Neural cell (in vitro differentiated cells): ENCODE results near the gene KCNIP4. TPM values are rescaled to one million over a fixed set of nuclear protein-coding genes. Genes with fewer than 3 reads are reported as not detected.

Source experiments
- H2AFZ ChIP-seq: fragments of 200-600, 300-800 bp; sonication (generic), shearing (Covaris generic); 2 replicates; pipeline ENCODE4 v1.6.0; 2014; ENCODE audit warnings: low read depth, mild to moderate bottlenecking, antibody characterized with exemption, low read length, moderate library complexity
- H3F3A ChIP-seq: fragments of 200-600 bp; shearing (Covaris generic); 2 replicates; pipeline ENCODE4 v1.6.1; 2016; ENCODE audit warnings: mild to moderate bottlenecking, moderate library complexity, mixed read lengths, antibody characterized with exemption, low read length; ENCODE audit not compliant: insufficient read depth, poor library complexity, severe bottlenecking
- H3K27ac ChIP-seq: fragments of 200-600, 300-800 bp; sonication (generic), shearing (Covaris generic); 2 replicates; pipeline ENCODE4 v1.5.1; 2014; ENCODE audit warnings: mild to moderate bottlenecking, low read length, moderate library complexity
- H3K27me3 ChIP-seq: fragments of 300-800, 200-600 bp; sonication (generic), shearing (Covaris generic); 2 replicates; pipeline ENCODE4 v1.6.0; 2014; ENCODE audit warnings: mild to moderate bottlenecking, low read depth, low read length, moderate library complexity; ENCODE audit not compliant: insufficient read depth
- H3K36me3 ChIP-seq: fragments of 300-800, 200-600 bp; sonication (generic), shearing (Covaris generic); 2 replicates; pipeline ENCODE4 v1.5.1; 2014; ENCODE audit warnings: mild to moderate bottlenecking, antibody characterized with exemption, low read length, moderate library complexity; ENCODE audit not compliant: insufficient read depth
- H3K4me2 ChIP-seq: fragments of 300-800, 200-600 bp; sonication (generic), shearing (Covaris generic); 2 replicates; pipeline ENCODE4 v1.6.0; 2014; ENCODE audit warnings: mild to moderate bottlenecking, low read length
- H3K4me3 ChIP-seq: fragments of 300-800, 200-600 bp; sonication (generic), shearing (Covaris generic); 2 replicates; pipeline ENCODE4 v1.5.1; 2014; ENCODE audit warnings: mild to moderate bottlenecking, low read length, moderate library complexity
- H3K79me2 ChIP-seq: fragments of 200-600 bp; shearing (Covaris generic); replicated peaks from 2 replicates; pipeline ENCODE4 v1.6.0; 2014; ENCODE audit warnings: mild to moderate bottlenecking, low read length, moderate library complexity; ENCODE audit not compliant: insufficient read depth
- H3K9ac ChIP-seq: fragments of 300-800, 200-600 bp; sonication (generic), shearing (Covaris generic); 2 replicates; pipeline ENCODE4 v1.6.1; 2016; ENCODE audit warnings: mild to moderate bottlenecking, low read length, mixed read lengths
- H3K9me2 ChIP-seq: fragments of 200-600 bp; shearing (Covaris generic); 2 replicates; pipeline ENCODE4 v1.6.1; 2016; ENCODE audit warnings: mild to moderate bottlenecking, low read length, mixed read lengths; ENCODE audit not compliant: insufficient read depth
- H3K9me3 ChIP-seq: fragments of 200-600, 300-800 bp; sonication (generic), shearing (Covaris generic); 2 replicates; pipeline ENCODE4 v1.6.1; 2016; ENCODE audit warnings: mild to moderate bottlenecking, mixed run types, low read length, moderate library complexity, mixed read lengths
- H4K20me1 ChIP-seq: fragments of 200-600 bp; shearing (Covaris generic); 2 replicates; pipeline ENCODE4 v1.6.1; 2016; ENCODE audit warnings: mild to moderate bottlenecking, mixed run types; ENCODE audit not compliant: insufficient read depth
- EP300 ChIP-seq: fragments of 450-650 bp; conservative IDR thresholded peaks from 2 replicates; pipeline ENCODE4 v1.6.1; 2014; ENCODE audit warnings: antibody characterized with exemption, mild to moderate bottlenecking, moderate library complexity; ENCODE audit not compliant: poor library complexity, severe bottlenecking
- EZH2 ChIP-seq: fragments of 200-600, 300-800 bp; shearing (Covaris generic), sonication (generic); IDR thresholded peaks from 2 replicates; pipeline ENCODE4 v1.6.1; 2014; ENCODE audit warnings: antibody characterized with exemption, low read length, borderline replicate concordance, mild to moderate bottlenecking; ENCODE audit not compliant: insufficient read depth, poor library complexity, severe bottlenecking
- MXI1 ChIP-seq: fragments of 450-650 bp; conservative IDR thresholded peaks from 2 replicates; pipeline ENCODE4 v1.6.1; 2014; ENCODE audit warnings: antibody characterized with exemption, mild to moderate bottlenecking; ENCODE audit not compliant: poor library complexity, severe bottlenecking
- POLR2AphosphoS5 ChIP-seq: IDR thresholded peaks from 2 replicates; pipeline ENCODE4 v1.6.1; 2012
- RAD21 ChIP-seq: fragments of 450-650 bp; conservative IDR thresholded peaks from 2 replicates; pipeline ENCODE4 v1.6.1; 2014; ENCODE audit warnings: antibody characterized with exemption, mild to moderate bottlenecking, moderate library complexity
- SMC3 ChIP-seq: fragments of 450-650 bp; conservative IDR thresholded peaks from 2 replicates; pipeline ENCODE4 v1.6.1; 2014; ENCODE audit warnings: antibody characterized with exemption, mild to moderate bottlenecking, moderate library complexity; ENCODE audit not compliant: poor library complexity
- TAF1 ChIP-seq: IDR thresholded peaks from 2 replicates; pipeline ENCODE4 v1.6.1; 2012; ENCODE audit warnings: low read depth
- polyA plus RNA-seq: library from polyadenylated mRNA; depleted of rRNA; stranded (reverse); fragments of >200 nt; gene quantifications from 2 replicates; pipeline ENCODE4 v1.2.3, GENCODE V29; 2014
- TF ChIP-seq, protein P1 (sequence below): fragments of 450-650 bp; IDR thresholded peaks from 2 replicates; pipeline ENCODE4 v1.5.1; 2014; ENCODE audit warnings: antibody characterized with exemption, mild to moderate bottlenecking, moderate library complexity; ENCODE audit not compliant: poor library complexity, severe bottlenecking
- TF ChIP-seq, protein P2 (sequence below): IDR thresholded peaks from 2 replicates; pipeline ENCODE4 v1.6.1; 2012; ENCODE audit warnings: borderline replicate concordance

The KCNIP4 gene
- polyA plus RNA-seq, 1 donor from 2014 or later: 22.8 TPM

DNA sequence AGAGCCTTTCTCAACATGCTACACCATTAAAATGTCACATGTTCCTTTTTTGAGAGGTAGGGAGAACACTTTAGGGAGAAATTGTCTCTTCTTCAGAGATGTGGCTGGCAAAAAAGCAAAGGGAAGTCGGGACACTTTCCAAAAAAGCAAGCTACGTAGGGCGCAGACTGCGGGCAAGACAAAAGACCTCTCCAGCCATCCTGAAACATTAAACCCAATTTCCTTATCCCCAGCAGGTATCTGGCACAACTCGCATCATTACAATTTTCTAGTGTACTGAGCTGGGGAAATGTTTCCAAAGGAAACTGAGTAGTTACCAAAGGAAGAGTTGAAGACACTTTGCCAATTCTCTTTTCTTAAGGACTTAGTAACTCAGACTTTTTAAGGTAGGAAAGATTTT lies 1132.3 kb downstream of the KCNIP4 start:
- no peak overlapping the region for H3K27ac ChIP-seq
- no peak overlapping the region for H2AFZ ChIP-seq
- H3K4me3 ChIP-seq: no peak overlapping the region
- no peak for TF ChIP-seq MXI1
- TF ChIP-seq POLR2AphosphoS5: no peak
- TF ChIP-seq, protein P1, sequence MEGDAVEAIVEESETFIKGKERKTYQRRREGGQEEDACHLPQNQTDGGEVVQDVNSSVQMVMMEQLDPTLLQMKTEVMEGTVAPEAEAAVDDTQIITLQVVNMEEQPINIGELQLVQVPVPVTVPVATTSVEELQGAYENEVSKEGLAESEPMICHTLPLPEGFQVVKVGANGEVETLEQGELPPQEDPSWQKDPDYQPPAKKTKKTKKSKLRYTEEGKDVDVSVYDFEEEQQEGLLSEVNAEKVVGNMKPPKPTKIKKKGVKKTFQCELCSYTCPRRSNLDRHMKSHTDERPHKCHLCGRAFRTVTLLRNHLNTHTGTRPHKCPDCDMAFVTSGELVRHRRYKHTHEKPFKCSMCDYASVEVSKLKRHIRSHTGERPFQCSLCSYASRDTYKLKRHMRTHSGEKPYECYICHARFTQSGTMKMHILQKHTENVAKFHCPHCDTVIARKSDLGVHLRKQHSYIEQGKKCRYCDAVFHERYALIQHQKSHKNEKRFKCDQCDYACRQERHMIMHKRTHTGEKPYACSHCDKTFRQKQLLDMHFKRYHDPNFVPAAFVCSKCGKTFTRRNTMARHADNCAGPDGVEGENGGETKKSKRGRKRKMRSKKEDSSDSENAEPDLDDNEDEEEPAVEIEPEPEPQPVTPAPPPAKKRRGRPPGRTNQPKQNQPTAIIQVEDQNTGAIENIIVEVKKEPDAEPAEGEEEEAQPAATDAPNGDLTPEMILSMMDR: no peak
- no peak for TF ChIP-seq SMC3
- no peak for TF ChIP-seq RAD21
- no peak for TF ChIP-seq EP300
- TF ChIP-seq, protein P2, sequence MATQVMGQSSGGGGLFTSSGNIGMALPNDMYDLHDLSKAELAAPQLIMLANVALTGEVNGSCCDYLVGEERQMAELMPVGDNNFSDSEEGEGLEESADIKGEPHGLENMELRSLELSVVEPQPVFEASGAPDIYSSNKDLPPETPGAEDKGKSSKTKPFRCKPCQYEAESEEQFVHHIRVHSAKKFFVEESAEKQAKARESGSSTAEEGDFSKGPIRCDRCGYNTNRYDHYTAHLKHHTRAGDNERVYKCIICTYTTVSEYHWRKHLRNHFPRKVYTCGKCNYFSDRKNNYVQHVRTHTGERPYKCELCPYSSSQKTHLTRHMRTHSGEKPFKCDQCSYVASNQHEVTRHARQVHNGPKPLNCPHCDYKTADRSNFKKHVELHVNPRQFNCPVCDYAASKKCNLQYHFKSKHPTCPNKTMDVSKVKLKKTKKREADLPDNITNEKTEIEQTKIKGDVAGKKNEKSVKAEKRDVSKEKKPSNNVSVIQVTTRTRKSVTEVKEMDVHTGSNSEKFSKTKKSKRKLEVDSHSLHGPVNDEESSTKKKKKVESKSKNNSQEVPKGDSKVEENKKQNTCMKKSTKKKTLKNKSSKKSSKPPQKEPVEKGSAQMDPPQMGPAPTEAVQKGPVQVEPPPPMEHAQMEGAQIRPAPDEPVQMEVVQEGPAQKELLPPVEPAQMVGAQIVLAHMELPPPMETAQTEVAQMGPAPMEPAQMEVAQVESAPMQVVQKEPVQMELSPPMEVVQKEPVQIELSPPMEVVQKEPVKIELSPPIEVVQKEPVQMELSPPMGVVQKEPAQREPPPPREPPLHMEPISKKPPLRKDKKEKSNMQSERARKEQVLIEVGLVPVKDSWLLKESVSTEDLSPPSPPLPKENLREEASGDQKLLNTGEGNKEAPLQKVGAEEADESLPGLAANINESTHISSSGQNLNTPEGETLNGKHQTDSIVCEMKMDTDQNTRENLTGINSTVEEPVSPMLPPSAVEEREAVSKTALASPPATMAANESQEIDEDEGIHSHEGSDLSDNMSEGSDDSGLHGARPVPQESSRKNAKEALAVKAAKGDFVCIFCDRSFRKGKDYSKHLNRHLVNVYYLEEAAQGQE: no peak
- no peak for TF ChIP-seq TAF1
- TF ChIP-seq EZH2: no peak
- H3K79me2 ChIP-seq: no peaks in the 10 kb centered on the region
- H3K27me3 ChIP-seq: no peaks in the 10 kb centered on the region
- H3K4me2 ChIP-seq: no peak overlapping the region
- no peaks in the 10 kb centered on the region for H3K9me3 ChIP-seq
- H3K9me2 ChIP-seq: no peaks in the 10 kb centered on the region
- H4K20me1 ChIP-seq: no peaks in the 10 kb centered on the region
- no peaks in the 10 kb centered on the region for H3K36me3 ChIP-seq
- no peaks in the 10 kb centered on the region for H3F3A ChIP-seq
- no peak overlapping the region for H3K9ac ChIP-seq

GRCh38 chr4:20813700-20814099 lies 1134.9 kb downstream of the KCNIP4 start:
- H3K27me3 ChIP-seq: no peaks in the 10 kb centered on the region
- H3K36me3 ChIP-seq: no peaks in the 10 kb centered on the region
- no peaks in the 10 kb centered on the region for H3F3A ChIP-seq
- H3K9me3 ChIP-seq: no peaks in the 10 kb centered on the region
- H3K9ac ChIP-seq: no peak overlapping the region
- no peak overlapping the region for H3K27ac ChIP-seq
- no peak for TF ChIP-seq SMC3
- no peak for TF ChIP-seq EP300
- no peak for TF ChIP-seq EZH2
- no peak for TF ChIP-seq MXI1
- TF ChIP-seq TAF1: no peak
- TF ChIP-seq POLR2AphosphoS5: no peak
- no peak for TF ChIP-seq RAD21
- no peak overlapping the region for H3K4me2 ChIP-seq
- H3K9me2 ChIP-seq: no peaks in the 10 kb centered on the region
- H2AFZ ChIP-seq: no peak overlapping the region
- H3K4me3 ChIP-seq: no peak overlapping the region
- no peaks in the 10 kb centered on the region for H4K20me1 ChIP-seq
- no peaks in the 10 kb centered on the region for H3K79me2 ChIP-seq

- H3K9me3 ChIP-seq: no peaks in the 10 kb centered on the region
- no peak overlapping the region for H3K27ac ChIP-seq
- no peak for TF ChIP-seq SMC3
- no peak for TF ChIP-seq RAD21
- no peak for TF ChIP-seq EZH2
- TF ChIP-seq, protein P1: no peak
- TF ChIP-seq, protein P2: no peak
- TF ChIP-seq TAF1: no peak
- TF ChIP-seq POLR2AphosphoS5: no peak
- no peak for TF ChIP-seq MXI1
- TF ChIP-seq EP300: no peak
- no peaks in the 10 kb centered on the region for H3K27me3 ChIP-seq
- H3K9me2 ChIP-seq: no peaks in the 10 kb centered on the region
- H3K79me2 ChIP-seq: no peaks in the 10 kb centered on the region
- no peaks in the 10 kb centered on the region for H4K20me1 ChIP-seq
- H3K9ac ChIP-seq: no peak overlapping the region
- H2AFZ ChIP-seq: no peak overlapping the region
- H3K4me3 ChIP-seq: no peak overlapping the region
- no peaks in the 10 kb centered on the region for H3K36me3 ChIP-seq
- no peak overlapping the region for H3K4me2 ChIP-seq
- H3F3A ChIP-seq: no peaks in the 10 kb centered on the region
Measured at GRCh38 chr4:20809812-20810211, 1138.8 kb downstream of the KCNIP4 start.
